GM21717 (cell line): Measurements from ENCODE around the gene SHISAL1.
A peak's percentile ranks its signal among the peaks of the same experiment; 100 is the strongest.
"Not testable (repeated sequence)": the region's sequence is repeated elsewhere in the genome, so short reads cannot be mapped to it uniquely, and the experiment has no call there.

Source experiments
- ATAC-seq: cut with Tn5 transposase; IDR thresholded peaks from one replicate; pipeline ENCODE4 v1.9.1; 2021; ENCODE audit warnings: mild to moderate bottlenecking, moderate library complexity; ENCODE audit not compliant: unreplicated experiment

The SHISAL1 gene

GRCh38 chr22:44329179-44329796, 16.5 kb upstream of the SHISAL1 start:
- ATAC-seq = peak; percentile 81

- no peak for ATAC-seq
Measured at GRCh38 chr22:44328762-44329161, 16.0 kb upstream of the SHISAL1 start.

- ATAC-seq = no peak
Measured at GRCh38 chr22:44328326-44328725, 15.6 kb upstream of the SHISAL1 start.

- no peak for ATAC-seq
Measured at GRCh38 chr22:44326491-44326885, 13.7 kb upstream of the SHISAL1 start.

GRCh38 chr22:44325718-44326490, 13.2 kb upstream of the SHISAL1 start:
- ATAC-seq = no peak

- ATAC-seq = not testable (repeated sequence)
Measured at GRCh38 chr22:44323140-44323790, 10.5 kb upstream of the SHISAL1 start.

- ATAC-seq = no peak
Measured at GRCh38 chr22:44319685-44320084, 6.9 kb upstream of the SHISAL1 start.

GRCh38 chr22:44318751-44319150, 6.0 kb upstream of the SHISAL1 start:
- ATAC-seq = no peak

GRCh38 chr22:44317886-44318637, 5.3 kb upstream of the SHISAL1 start:
- no peak for ATAC-seq

- ATAC-seq = no peak
Measured at GRCh38 chr22:44317123-44317444, 4.3 kb upstream of the SHISAL1 start.

- no peak for ATAC-seq
Measured at GRCh38 chr22:44316393-44317122, 3.8 kb upstream of the SHISAL1 start.

GRCh38 chr22:44314425-44315067, 1.8 kb upstream of the SHISAL1 start:
- no peak for ATAC-seq

- ATAC-seq = no peak
Measured at GRCh38 chr22:44313385-44314006, 745 bp upstream of the SHISAL1 start.

GRCh38 chr22:44311855-44312170, 938 bp downstream of the SHISAL1 start:
- no peak for ATAC-seq

- no peak for ATAC-seq
Measured at GRCh38 chr22:44311104-44311854, 1.5 kb downstream of the SHISAL1 start.

- ATAC-seq = no peak
Measured at GRCh38 chr22:44309647-44310046, 3.1 kb downstream of the SHISAL1 start.

- ATAC-seq = no peak
Measured at GRCh38 chr22:44309137-44309536, 3.6 kb downstream of the SHISAL1 start.

GRCh38 chr22:44307509-44308169, 5.1 kb downstream of the SHISAL1 start:
- ATAC-seq = no peak

- no peak for ATAC-seq
Measured at GRCh38 chr22:44305888-44306287, 6.9 kb downstream of the SHISAL1 start.
